Left colon (tissue), 2 donors: Measurements from ENCODE around the gene PLXNB1. TPM values are rescaled to one million over a fixed set of nuclear protein-coding genes. Genes with fewer than 3 reads are reported as not detected.

Source experiments
- ATAC-seq: fragments of 200-7000 bp; cut with Tn5 transposase; one replicate; pipeline ENCODE4 v1.9.1; 2020; ENCODE audit warnings: mild to moderate bottlenecking, moderate library complexity
- DNase-seq, 2 donors: peaks; one replicate each; pipeline ENCODE4 v3.0.0-alpha.2; 2020
- intact Hi-C, 2 donors: fragments of 100-400 bp; cut with DNase I in 1 of 2; cut with micrococcal nuclease in 1 of 2; formaldehyde crosslinking; loops; one replicate each; pipeline versions ENCODE4 v1.11.2 to v1.14.0; 2022; cut with DNase I, micrococcal nuclease
- total RNA-seq, 2 donors: library from RNA; stranded (reverse); fragmentation: NEBNext Ultra II Directional; extraction: Animal tissue kit (Norgen Biotek cat#: 25700); gene quantifications; one replicate each; pipeline ENCODE4 v1.2.1, GENCODE V29; 2021
- donor health status: DM: no; HTN: no; CAD: no.
- donor health status: DM: yes; HTN: yes; CAD: no.

PLXNB1 gene
- total RNA-seq, 2 donors from 2014 or later, result 91.1 to 114 TPM

DNA sequence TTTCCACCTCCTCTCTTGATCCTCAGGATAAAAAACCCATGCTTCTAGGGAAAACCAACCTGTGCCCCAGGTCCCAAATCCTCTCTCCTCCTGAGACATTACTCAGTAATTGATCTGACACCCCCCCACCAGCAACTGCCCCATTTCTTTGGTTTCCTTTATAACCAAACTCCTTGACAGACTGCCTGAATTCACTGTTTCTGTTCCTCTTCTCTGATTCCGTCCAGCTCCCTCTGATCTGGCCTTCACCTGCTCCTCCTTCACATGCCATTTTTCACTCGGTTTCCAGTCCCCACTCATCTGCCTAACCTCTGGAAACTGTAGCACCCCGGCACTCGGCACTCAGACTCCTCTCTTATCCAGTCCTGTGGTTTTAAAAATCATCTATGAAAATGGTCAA is 7.9 kb upstream of the PLXNB1 start:
- ATAC-seq, result no peak
- DNase-seq, result no peak
- intact Hi-C loops, result loop anchor here in 1 of 2 donors (5.0 kb wide), 1 partner anchor 36 kb away; no protein-coding TSS in a partner anchor

DNA sequence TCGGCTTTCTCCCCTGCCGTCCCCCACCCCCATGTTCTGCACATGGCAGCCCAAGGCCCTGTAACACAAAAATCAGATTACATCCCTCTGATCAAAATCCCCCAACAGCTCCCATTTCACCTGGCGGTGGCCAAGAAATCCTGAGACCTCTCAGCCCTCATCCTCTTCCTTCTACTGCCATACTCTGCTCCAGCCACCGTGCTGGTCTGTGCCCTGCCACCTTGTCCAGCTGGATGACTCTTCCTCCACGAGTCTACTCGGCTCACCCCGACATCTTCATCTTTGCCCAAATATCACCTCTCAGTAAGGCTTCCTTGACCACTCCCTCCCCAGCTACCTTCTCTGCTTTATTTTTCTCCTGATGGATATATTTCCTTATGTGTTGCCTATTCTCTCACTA is 7.0 kb upstream of the PLXNB1 start:
- intact Hi-C loops, result loop anchor here in 1 of 2 donors (5.0 kb wide), 1 partner anchor 35 kb away; no protein-coding TSS in a partner anchor
- DNase-seq (no peak), ATAC-seq (no peak)

DNA sequence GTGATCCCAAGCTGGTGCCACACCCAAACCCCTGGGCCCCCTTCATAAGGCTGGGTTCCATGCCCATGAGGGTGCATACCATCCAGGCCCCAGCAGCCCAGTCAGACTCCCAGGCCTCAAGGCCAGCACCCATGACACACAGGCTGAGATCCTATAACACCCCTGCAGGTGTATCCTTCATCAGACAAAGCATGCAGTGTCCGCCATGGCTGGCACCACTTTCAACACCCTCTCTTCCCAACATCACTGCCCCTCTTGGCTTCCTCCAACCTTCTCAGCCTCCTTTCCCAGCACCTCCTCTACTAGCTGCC is 6.5 kb upstream of the PLXNB1 start:
- ATAC-seq, result no peak
- intact Hi-C loops, result loop anchor here in 1 of 2 donors (5.0 kb wide), 1 partner anchor 34 kb away; no protein-coding TSS in a partner anchor

DNA sequence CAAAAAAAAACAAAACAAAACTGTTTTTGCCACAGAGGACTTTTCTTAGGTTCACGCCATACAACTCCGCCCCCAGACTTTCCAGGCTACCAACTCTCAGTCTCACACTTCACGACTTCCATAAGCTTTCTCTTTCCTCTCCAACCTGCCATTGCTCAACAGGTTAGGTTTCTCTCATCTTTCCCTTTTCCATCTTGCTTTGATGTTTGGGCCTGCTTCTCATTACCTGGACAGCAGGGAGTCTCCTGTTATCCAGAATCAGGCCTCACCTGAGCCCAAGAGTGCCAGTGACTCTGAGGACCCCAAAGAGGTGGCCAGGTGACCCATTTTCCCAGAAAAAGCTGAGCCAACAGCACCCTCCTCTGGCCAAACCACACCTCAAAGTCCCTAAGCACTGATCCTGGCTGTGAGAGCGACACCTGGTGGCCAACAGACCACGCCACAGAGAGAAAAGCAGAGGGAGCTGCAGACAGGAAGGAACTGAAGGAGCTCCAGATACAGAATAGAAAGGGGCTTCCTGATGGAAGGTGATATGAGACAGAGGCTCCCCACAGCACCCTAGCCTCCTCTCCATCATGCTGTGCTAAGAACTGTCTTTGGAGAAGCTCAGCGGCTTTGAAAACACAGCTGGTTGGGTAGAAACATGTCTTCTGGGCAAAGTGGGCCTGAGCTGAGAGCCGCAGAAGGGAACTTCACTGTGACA is 6.0 kb upstream of the PLXNB1 start:
- intact Hi-C loops, result loop anchor here in 1 of 2 donors (5.0 kb wide), 1 partner anchor 34 kb away; no protein-coding TSS in a partner anchor
- DNase-seq, result peak; percentile 79 to 92
- ATAC-seq, result peak; percentile 35

More for the DNA sequence above, 6.5 kb upstream of the PLXNB1 start:
- DNase-seq, result no peak

DNA sequence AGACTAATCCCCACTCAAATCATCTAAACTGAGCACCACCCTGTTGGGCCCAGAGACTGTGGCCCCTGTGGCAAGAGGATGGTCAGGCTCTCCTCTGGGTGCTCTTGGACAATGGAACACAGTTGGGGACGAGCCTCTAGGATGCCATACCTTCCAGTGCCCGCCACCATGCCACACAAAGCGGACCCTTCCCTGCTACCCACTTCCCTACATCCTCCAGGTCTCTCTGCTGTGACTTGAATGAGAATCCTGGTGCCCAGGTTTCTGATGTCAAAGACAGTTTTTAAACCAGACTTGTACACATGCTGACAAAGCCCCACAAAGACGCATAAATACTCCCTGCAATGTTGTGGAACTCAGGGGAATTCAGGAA is 5.3 kb upstream of the PLXNB1 start:
- intact Hi-C loops, result loop anchor here in 1 of 2 donors (5.0 kb wide), 1 partner anchor 33 kb away; no protein-coding TSS in a partner anchor

DNA sequence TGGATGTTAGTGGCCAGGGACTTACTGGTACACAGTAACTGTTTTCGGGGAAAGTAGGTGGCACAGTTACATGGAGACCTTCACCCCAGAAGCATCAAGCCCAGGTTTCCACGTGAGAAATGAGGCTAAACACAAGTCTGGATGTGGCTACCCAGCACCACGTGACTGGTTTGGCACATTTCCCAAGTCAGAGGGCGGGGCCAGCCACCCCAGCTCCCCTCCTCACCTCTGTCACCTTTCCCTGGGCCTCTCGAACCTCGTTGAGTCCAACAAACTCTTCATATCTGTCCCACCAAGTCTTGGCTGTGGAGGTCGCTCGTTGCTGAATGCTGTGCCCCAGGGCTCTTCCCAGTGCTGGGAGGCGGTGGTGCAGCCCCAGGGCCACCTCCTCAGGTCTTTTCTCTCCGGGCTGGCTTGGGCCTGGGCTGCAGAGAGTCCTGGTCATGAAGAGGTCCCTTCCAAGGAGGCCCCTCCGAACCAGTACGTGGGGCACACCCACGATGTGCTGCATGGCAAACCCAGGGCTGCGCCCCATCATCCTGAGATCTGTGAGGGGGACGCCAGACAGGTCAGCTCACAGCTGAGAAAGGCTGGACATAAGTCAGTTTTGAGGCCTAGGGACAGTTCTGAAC is 4.8 kb upstream of the PLXNB1 start:
- intact Hi-C loops, result loop anchor here in 1 of 2 donors (5.0 kb wide), 1 partner anchor 32 kb away; no protein-coding TSS in a partner anchor
- DNase-seq (peak in 1 of 2 donors; percentile 61), ATAC-seq (peak; percentile 13)

More for the DNA sequence above, 5.3 kb upstream of the PLXNB1 start:
- no peak for DNase-seq
- no peak for ATAC-seq

DNA sequence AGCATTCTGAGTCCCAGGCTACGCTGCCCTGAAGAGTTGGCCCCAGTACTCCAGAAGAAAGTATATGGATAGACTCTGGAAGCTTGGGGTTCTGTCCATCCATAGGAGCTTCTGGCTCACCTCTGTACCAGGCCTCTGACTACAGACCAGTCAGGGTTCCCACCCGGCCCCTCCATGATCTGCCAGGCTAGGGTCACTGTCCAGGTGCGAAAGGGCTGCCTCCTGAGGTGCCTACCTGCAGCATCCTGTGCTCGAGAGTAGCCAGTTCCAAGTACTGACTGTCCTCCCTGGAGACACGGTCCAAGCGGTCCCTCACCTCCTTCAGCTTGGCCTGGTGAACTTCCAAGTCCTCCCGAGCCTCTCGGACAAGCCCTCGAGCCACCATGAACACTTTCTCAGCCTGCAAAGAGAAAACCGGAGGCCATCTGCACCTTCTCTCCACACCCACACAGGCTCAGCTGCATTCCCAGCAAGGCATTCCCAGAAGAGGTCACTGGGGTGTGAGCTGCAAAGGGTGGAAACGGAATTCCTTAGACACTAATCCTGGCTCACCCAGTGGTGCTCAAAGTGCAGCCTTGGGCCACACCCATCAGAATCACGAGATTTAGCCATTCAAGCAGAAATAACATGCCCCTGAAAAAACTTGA is 3.7 kb upstream of the PLXNB1 start:
- DNase-seq, result peak; percentile 68 to 86
- peak; percentile 70 for ATAC-seq
- intact Hi-C loops, result no loop called here

DNA sequence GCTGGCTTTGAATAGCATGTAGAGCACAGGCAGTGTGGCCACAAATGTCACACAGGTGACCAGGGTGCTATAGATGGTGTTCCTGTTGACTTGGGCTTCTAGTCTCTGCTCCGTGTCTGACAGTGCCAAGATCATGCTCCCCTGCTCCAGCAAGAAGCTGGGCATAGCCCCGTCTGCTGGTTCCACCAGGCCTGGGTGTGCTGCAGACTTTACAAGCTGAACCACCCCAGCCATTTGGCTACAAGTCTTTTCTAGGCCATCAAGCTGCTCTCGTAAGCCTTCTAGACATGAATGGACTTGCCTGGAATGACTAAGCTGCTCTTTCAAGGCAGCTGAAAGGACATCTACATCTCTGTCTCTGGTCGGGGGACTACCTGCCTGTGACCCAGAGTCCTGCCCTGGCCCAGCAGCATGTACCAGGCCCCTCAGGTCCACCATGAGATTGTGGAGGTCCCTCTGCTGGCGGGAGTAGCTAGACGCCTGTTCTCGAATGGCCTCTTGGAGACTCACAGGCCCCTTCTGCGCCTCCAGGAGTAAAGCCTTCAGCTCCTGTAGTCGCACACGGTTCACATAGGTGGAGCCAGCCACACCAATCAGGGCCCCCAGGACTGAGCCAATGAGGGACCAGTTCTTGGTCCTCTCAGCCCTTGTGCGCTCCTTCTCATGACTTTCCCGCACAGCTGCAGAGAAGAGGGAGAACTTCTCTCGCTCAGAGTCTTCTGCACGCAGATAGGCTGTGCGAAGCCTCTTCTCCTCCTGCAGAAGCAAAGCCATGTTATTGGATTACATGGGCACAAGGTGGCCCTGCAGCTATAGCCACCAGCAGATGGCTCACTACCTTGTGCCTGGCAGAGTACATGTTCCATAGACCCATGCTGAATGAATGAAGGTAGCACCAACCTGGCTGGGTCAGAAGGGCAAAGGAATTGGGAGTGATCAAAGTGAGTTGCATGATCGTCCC is 2.8 kb upstream of the PLXNB1 start:
- intact Hi-C loops, result no loop called here
- no peak for DNase-seq

DNA sequence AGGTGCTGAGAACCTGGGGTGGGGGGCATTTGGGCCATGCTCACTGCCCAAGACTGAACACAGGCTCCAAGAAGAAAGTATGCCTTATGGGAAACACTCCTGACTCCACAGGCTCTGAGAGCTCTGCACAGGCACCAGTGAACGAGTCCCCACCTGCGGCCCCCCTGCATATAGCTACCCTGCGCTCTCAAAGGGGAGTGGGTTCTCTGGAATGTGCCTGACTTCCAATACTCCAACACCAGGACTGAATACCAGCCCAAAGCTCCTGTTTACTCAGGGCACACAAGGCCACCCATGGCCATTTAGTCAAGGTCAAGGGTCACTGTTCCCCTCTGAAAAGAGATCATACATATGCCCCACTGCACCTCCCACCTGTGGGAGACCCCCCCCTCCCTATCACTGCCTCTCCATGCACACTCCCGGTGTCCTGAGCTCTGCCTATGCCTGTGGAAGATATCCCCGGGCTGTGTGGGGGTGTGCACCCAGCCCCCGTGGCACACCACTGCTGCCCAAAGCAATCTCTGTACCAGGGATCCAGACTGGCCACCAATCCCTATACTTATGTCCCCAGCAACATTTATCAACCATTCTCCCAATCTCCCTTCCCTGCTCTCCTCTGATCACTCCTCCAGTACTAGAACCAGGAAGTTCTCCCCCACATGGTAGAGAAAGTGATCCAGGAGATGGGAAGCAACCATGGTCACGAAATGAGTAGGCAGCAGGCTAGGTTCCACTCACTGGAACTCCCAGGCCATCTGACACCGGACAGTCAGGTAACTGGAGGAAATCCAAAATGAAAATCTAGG is 1.5 kb upstream of the PLXNB1 start:
- ATAC-seq (no peak), DNase-seq (no peak)
- intact Hi-C loops, result no loop called here

More for the DNA sequence above, 2.8 kb upstream of the PLXNB1 start:
- ATAC-seq, result peak; percentile 17

DNA sequence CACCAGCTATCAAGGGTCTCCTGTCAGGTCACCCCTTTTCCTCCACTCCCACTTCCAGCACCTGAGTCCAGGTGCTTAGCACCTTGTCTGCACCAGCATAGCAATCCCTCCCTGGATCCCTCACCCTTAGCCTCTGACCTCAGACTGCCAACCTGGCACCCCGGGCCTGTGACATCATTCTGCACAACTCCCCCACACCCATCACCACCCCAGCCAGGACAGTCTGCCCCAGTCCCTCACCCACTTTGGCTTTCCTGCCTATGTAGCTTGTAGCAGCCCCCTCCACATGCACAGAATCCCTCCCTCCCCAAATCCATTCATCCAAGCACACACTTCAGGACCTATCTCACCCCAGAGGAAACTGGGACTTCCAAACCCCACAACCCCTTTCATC is 819 bp upstream of the PLXNB1 start:
- DNase-seq (no peak), ATAC-seq (no peak)
- intact Hi-C loops, result no loop called here

DNA sequence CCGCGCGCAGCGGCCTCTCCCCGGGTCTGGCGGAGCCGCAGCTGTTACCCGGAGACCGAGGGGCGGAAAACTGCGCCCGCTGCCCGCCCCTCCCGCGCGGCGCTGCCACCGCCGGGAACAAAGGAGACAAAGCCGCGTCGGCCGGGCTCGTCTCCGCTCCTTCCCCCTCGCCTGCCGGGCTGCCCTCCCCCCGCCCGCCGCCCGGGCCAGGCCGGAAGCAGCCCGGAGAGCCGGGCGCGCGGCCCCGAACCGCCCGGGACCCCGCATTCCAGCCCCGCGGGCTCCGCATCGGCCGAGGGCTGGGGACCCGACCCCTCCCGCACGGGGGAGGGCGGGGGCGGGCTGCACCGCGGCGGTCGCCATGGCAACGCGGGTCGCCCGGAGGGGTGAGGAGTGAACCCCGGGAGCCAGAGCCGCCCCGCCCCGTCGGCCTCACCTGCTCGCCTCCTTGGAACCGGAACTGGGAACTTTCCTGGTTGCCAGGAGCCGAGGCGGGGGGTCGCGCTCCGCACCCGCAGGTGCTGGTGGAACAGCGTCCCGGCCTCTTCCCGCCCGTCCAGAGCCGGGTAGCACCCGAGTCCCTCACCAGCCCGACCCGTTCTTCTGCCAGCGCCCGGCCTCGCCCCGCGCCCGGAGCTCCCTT is 448 bp downstream of the PLXNB1 start:
- intact Hi-C loops, result no loop called here
- DNase-seq (peak; percentile 84), ATAC-seq (peak; percentile 46)

DNA sequence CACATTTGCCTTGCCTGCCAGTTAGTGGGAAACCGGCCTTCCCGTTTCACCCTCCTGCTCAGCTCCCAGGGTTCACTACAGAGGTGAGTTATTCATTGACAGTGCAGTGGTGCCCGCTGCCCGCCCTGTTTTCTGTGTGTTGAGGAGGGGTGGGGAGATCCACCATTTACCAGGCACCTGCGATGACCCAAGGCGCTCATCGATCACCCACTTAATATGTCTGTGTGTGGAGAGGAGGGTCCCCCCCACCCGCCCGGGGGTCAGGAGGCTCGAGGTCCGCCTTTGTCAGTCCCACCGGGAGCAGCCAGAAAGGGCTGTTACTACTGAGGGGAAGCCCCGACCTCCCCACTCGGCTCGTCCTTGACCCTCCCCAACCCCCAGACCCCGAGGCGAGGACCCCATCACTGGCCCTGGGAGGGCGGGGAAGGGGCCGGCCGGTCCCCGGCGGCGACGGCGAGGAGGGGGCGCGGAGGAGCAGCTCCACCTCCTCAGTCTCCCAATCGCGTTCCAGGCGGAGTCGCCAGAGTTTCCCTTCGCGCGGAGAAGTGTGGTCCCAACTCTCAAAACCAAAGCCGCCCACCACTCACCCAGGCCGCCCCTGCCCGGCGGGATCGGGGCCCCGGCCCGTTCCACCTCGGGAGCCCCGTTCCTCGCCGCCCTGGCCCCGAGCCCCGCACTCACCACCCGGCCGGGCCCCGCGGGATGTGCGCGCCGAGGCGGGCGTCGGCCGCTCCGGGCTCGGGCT is 1.1 kb downstream of the PLXNB1 start:
- DNase-seq (peak; percentile 75 to 76), ATAC-seq (peak; percentile 74)
- intact Hi-C loops, result no loop called here

DNA sequence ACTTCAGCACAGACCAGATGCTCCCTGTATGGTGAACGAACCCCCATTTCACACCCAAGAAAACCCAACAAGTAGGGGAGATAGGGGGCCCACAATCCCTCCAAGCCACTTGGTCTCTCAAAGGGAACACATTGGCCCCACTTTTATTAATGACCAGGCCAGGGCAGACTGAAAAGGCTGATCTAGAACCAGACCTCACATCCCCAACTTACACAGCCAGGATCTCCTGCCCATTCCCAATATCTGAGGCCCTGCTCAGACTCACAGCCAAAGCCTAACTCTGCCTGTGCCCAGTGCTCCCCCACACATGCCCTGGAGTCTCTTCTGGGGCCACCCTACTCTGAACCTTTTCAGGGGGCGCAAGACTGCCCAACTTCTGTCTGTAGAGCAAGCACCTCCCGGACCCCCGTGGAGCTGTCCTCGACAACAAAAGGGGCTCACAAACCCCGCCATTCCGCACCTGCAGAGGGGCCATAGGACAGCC is 1.8 kb downstream of the PLXNB1 start:
- intact Hi-C loops, result no loop called here
- ATAC-seq, result no peak
- no peak for DNase-seq

DNA sequence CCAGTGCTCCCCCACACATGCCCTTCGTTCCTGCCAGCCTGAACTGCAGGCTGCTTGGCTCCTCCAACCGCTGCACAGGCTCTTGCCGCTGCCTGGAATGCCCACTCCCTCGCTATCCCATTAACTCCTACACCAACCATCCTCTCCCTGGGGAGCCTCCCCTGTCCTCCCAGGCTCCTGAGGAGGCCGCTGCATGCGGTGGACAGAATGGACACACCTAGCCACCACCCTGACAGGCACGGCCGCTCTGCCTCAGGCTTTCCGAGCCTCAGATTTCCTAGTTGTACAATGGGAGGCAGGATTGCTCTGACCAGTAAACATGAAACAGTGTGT is 2.3 kb downstream of the PLXNB1 start:
- intact Hi-C loops, result no loop called here
- DNase-seq (peak in 1 of 2 donors; percentile 48), ATAC-seq (peak; percentile 31)

DNA sequence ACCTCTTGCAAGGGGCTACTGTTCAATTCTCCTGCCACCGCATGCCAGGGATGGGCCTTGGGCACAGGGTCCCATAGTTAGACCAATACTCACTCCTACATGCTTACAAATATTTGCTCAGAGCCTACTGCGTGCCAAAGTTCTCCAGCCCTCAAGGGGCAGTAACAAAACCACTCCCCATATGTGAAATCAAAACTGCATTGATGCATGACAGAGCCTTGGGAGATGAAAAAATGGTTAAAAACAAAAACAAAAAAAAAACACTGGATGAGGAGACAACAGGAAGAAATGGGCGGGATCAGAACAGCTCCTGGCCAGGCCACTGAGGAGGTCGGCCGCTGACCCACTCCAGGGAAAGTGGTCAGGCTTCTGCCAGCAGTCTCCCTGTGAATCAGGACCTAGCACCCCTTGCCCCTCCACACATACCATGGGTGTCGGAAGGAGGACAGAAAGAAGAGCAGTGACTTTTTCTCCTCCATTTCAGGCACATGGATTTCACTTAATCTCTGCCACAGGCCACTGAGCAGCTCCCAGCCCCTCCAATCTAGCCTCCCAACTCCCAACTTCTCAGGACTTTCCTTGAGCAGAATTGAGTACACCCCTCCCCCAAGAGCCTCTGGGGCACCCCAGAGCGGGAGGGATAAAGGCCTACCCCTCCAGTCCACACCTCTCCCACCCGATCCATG is 2.8 kb downstream of the PLXNB1 start:
- intact Hi-C loops, result no loop called here
- ATAC-seq (no peak), DNase-seq (no peak)

DNA sequence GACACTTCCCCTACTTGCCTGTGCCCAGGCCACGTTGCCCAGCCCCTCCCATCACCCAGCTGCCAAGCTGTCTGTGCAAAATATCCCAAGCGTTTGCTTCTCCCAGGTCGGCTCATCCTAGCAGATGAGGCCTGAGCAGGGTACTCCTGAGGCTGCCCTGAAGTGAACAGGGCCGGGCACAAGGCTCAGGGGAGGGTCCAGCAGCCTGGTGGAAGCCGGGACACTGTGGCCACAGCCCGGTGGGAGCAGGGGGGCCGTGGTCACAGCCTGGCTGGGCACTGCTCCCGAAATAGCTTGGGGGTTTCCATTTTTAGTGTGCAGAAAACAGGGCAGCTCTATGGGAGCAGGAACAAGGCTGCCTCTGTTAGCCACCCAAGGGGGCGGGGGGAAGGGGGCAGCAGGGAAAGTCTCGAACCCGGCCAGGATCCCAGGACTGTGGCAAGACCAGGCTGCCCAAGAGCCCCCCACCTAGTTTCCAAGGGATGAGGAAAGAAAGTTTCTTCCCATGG is 3.4 kb downstream of the PLXNB1 start:
- ATAC-seq, result no peak
- no peak for DNase-seq
- intact Hi-C loops, result no loop called here
